Peyer's patch (tissue), 4 donors: ENCODE data around the gene SLC44A3.

Source experiments
- CTCF ChIP-seq, 6 experiments: fragments of 450-650 bp in 4 of 6; fragments of 200-600 bp in 2 of 6; sonication (generic) in 1 of 6; IDR thresholded peaks; one replicate each; pipeline ENCODE4 v1.5.1; 2017 to 2019; ENCODE audit warnings: antibody characterized with exemption in 6 of 6, mild to moderate bottlenecking in 3 of 6, moderate library complexity in 1 of 6
- POLR2A ChIP-seq, 2 donors: fragments of 450-650 bp; IDR thresholded peaks; one replicate each; pipeline ENCODE4 v1.5.1; 2017; ENCODE audit warnings: antibody characterized with exemption in 2 of 2, mild to moderate bottlenecking in 2 of 2, moderate library complexity in 2 of 2

- no peak for TF ChIP-seq CTCF (IDR thresholded peaks at IDR 0.05)
- TF ChIP-seq POLR2A (IDR thresholded peaks at IDR 0.05) = no peak
Observed at GRCh38 chr1:94937820-94938219, 117.7 kb downstream of the SLC44A3 start.
